ENCODE results near the gene RBM5. TPM values are rescaled to one million over a fixed set of nuclear protein-coding genes. Genes with fewer than 3 reads are reported as not detected.

RBM5 gene
- total RNA-seq, 2 donors from 2014 or later = 217 to 301 TPM

DNA sequence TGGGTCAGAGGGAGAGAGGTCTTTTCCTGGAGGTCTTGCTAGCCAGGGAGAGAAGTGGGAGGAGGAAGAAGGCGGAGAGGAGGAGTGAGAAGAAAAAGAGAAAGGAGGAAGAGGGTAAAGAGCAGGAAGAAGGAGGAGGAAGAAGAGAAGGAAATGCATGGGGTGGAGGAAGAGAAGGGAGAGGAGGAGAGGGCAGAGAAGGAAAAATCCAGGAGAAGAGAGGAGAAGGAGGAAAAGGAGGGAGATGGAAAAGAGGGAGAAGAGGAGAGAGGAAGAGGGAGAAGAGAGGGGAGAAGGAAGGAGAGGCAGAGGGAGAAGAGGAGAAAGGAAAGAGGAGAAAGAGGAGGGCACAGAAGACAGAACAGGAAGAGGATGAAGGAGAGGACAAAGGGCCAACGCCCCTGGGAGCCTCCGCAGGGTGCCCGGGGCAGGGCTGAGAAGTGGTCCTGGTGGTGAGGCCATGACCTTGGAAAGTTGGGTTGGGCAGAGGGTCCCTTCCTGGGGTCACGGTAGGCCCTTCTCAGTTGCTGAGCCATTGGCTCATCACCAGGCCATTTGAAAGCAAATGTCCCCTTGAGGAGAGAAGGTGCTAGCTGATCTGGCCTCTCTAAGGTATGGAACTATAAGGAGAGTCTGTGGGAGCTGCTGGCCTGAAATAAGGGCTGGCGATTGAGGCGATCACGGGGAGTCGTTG lies 65.2 kb downstream of the RBM5 start:
- no peaks in the 10 kb centered on the region for H3K9me3 ChIP-seq
- H3K4me1 ChIP-seq (ENCODE audit: control insufficient read depth in 1 of 2, low read depth in 2 of 2) = peaks cover 12 to 68% of the 10 kb centered on the region in 2 donors
- ATAC-seq (ENCODE audit: insufficient number of reproducible peaks, low FRiP score, low read depth) = no peak
- H3K27ac ChIP-seq = no peak overlapping the region
- no peaks in the 10 kb centered on the region for H3K27me3 ChIP-seq (replicated peaks; ENCODE audit: insufficient read depth)
- no peak overlapping the region for H3K4me3 ChIP-seq
- DNase-seq (ENCODE audit: low spot score) = no peak
- TF ChIP-seq, protein P1, sequence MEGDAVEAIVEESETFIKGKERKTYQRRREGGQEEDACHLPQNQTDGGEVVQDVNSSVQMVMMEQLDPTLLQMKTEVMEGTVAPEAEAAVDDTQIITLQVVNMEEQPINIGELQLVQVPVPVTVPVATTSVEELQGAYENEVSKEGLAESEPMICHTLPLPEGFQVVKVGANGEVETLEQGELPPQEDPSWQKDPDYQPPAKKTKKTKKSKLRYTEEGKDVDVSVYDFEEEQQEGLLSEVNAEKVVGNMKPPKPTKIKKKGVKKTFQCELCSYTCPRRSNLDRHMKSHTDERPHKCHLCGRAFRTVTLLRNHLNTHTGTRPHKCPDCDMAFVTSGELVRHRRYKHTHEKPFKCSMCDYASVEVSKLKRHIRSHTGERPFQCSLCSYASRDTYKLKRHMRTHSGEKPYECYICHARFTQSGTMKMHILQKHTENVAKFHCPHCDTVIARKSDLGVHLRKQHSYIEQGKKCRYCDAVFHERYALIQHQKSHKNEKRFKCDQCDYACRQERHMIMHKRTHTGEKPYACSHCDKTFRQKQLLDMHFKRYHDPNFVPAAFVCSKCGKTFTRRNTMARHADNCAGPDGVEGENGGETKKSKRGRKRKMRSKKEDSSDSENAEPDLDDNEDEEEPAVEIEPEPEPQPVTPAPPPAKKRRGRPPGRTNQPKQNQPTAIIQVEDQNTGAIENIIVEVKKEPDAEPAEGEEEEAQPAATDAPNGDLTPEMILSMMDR (IDR thresholded peaks at IDR 0.05) = no peak
- no peaks in the 10 kb centered on the region for H3K36me3 ChIP-seq

DNA sequence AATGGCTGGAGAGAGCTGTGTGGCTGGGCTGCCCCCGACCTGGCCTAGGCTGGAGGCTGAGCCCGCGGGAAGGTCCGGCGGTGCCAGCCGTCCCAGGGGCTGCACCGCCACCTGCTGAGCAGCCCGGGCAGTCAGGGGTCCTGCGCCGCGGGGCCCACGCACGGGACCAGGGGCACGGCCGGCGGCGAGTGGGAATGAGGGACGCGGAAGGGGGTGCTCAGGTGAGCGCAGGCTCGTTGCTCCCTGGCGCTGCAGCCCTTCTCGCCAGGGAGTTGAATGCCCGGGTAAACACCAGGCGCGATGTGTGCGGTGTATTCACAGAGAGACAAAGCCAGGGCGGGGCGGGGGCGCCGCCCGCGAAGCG lies 65.7 kb downstream of the RBM5 start:
- H3K27ac ChIP-seq = no peak overlapping the region
- H3K4me3 ChIP-seq = peak overlapping the region; percentile 69
- no peak for ATAC-seq (ENCODE audit: insufficient number of reproducible peaks, low FRiP score, low read depth)
- no peak for DNase-seq (ENCODE audit: low spot score)
- TF ChIP-seq, protein P1 (IDR thresholded peaks at IDR 0.05) = no peak
- no peaks in the 10 kb centered on the region for H3K9me3 ChIP-seq
- peaks cover 12 to 74% of the 10 kb centered on the region in 2 donors for H3K4me1 ChIP-seq (ENCODE audit: control insufficient read depth in 1 of 2, low read depth in 2 of 2)
- H3K27me3 ChIP-seq (replicated peaks; ENCODE audit: insufficient read depth) = no peaks in the 10 kb centered on the region
- no peaks in the 10 kb centered on the region for H3K36me3 ChIP-seq

DNA sequence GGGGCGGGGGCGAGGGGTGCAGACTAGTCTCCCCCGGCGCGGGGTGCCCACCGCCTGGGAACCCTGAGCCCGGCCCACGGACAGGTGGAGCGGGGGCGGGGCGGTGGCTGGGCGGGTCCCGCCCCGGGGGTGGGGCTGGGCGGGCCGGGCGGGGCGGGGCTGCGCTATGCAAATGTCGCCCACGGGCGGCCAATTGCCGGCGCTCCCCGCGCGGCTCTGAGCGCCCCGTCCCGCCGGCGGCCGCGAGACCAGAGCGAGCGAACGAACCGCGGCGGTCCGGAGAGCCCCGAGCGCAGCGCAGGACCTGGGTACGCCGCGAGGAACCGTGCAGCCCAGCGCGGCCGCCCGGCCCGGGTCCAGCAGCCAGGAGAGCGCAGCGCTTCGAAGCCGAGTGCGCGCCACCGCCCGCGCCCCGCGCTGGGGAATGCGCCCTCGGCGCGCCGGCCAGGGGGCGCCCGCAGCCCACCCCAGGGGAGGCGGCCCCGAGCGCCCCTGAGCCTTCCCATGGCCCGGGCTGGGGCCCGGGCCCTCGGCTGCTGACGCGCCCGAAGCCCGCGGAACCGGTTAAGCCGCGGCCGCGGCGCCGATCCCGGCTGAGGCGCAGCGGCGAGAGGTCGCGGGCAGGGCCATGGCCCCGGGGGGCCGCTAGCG lies 66.2 kb downstream of the RBM5 start, which contains the start of gene SEMA3F:
Gene SEMA3F, plus strand, starts transcription at position 485 of the 651 bp plus-strand sequence. CDS start 4,299 bp downstream, outside the sequence.
- Histone ChIP-seq H3K27me3 (replicated peaks; ENCODE audit: insufficient read depth) (no peaks in the 10 kb centered on the region), H3K27ac (no peak within 1 kb of the TSS), H3K4me1 (ENCODE audit: control insufficient read depth in 1 of 2, low read depth in 2 of 2) (peaks cover 12 to 74% of the 10 kb centered on the region in 2 donors), H3K36me3 (no peaks in the 10 kb centered on the region), H3K9me3 (no peaks in the 10 kb centered on the region), H3K4me3 (peak within 1 kb of the TSS; percentile 69)
- DNase-seq (ENCODE audit: low spot score) (no peak), ATAC-seq (ENCODE audit: insufficient number of reproducible peaks, low FRiP score, low read depth) (peak; percentile 32)
- TF ChIP-seq, protein P1 (IDR thresholded peaks at IDR 0.05) = no peak

DNA sequence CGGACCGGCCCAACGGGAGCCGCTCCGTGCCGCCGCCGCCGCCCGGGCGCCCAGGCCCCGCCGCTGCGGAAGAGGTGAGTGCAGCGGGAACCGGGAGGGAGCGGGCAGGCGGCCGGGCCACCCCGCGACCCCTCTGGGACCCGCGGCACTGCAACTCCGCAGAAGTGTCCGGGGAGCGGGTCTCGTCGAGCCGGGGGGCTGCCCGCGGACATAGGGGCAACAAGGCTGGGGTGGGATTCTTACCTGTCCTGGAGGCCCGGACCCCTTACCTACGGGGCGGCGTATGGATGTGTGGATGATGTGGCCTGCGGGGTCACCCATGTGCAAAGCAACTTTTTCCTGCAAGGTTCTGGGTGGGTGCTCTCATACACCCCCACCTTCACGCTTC lies 66.8 kb downstream of the RBM5 start:
- H3K36me3 ChIP-seq = no peaks in the 10 kb centered on the region
- DNase-seq (ENCODE audit: low spot score) (no peak), ATAC-seq (ENCODE audit: insufficient number of reproducible peaks, low FRiP score, low read depth) (no peak)
- H3K27me3 ChIP-seq (replicated peaks; ENCODE audit: insufficient read depth) = no peaks in the 10 kb centered on the region
- H3K4me1 ChIP-seq (ENCODE audit: control insufficient read depth in 1 of 2, low read depth in 2 of 2) = peaks cover 12 to 74% of the 10 kb centered on the region in 2 donors
- TF ChIP-seq, protein P1 (IDR thresholded peaks at IDR 0.05) = no peak
- no peaks in the 10 kb centered on the region for H3K9me3 ChIP-seq
- H3K27ac ChIP-seq = no peak overlapping the region
- peak overlapping the region; percentile 69 for H3K4me3 ChIP-seq

DNA sequence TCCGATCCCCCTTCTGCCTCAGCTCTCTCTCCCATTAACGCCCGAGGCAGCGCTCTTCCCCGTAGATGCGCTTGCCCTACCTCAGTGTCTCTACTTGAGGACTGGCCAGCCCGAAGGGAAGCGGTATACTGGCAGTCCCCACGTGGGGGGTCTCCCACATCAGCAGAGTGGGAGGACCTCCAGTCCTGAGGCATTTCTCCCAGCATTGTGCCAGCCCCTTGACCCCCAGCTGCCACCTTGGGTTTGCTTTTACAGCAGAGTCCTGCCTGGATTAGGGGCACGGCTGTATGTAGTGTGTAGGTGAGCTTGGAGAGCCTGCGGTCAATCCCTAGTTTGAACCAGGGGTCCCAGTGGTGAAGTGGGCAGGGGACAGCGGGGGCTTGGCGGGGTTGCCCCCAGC lies 67.2 kb downstream of the RBM5 start:
- DNase-seq (ENCODE audit: low spot score) (no peak), ATAC-seq (ENCODE audit: insufficient number of reproducible peaks, low FRiP score, low read depth) (no peak)
- H3K4me3 ChIP-seq = peak overlapping the region; percentile 69
- H3K27me3 ChIP-seq (replicated peaks; ENCODE audit: insufficient read depth) = no peaks in the 10 kb centered on the region
- no peaks in the 10 kb centered on the region for H3K9me3 ChIP-seq
- H3K27ac ChIP-seq = no peak overlapping the region
- no peaks in the 10 kb centered on the region for H3K36me3 ChIP-seq
- TF ChIP-seq, protein P1 (IDR thresholded peaks at IDR 0.05) = no peak
- peaks cover 12 to 74% of the 10 kb centered on the region in 2 donors for H3K4me1 ChIP-seq (ENCODE audit: control insufficient read depth in 1 of 2, low read depth in 2 of 2)
